Measurements from ENCODE around the gene WDR44.

Gene WDR44

DNA sequence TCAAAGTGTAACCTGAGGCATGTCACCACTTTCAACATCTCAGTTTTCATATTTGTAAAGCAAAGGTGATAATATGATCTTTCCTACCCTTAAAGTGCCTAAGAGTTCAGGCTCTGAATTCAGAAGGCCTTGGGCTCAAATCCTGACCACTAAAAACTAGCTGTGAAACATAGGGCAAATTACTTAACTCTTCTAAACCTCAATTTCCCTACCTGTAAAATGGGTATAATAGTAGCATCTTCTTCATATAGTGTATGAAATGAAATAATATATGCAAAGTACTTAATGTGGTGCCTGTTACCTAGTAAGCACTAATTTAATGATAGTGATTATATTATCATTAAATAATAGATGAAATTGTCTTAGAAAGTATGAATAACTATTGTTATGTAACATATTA, 7.0 kb upstream of the WDR44 start:
- ChIA-PET CTCF (no interaction called here), POLR2A (no interaction called here)
- TF ChIP-seq, protein P1, sequence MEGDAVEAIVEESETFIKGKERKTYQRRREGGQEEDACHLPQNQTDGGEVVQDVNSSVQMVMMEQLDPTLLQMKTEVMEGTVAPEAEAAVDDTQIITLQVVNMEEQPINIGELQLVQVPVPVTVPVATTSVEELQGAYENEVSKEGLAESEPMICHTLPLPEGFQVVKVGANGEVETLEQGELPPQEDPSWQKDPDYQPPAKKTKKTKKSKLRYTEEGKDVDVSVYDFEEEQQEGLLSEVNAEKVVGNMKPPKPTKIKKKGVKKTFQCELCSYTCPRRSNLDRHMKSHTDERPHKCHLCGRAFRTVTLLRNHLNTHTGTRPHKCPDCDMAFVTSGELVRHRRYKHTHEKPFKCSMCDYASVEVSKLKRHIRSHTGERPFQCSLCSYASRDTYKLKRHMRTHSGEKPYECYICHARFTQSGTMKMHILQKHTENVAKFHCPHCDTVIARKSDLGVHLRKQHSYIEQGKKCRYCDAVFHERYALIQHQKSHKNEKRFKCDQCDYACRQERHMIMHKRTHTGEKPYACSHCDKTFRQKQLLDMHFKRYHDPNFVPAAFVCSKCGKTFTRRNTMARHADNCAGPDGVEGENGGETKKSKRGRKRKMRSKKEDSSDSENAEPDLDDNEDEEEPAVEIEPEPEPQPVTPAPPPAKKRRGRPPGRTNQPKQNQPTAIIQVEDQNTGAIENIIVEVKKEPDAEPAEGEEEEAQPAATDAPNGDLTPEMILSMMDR (IDR thresholded peaks at IDR 0.05; ENCODE audit: control extremely low read depth, extremely low read depth, low read depth, missing control alignments) = no peak
- no peak for DNase-seq (ENCODE audit: extremely low spot score)

DNA sequence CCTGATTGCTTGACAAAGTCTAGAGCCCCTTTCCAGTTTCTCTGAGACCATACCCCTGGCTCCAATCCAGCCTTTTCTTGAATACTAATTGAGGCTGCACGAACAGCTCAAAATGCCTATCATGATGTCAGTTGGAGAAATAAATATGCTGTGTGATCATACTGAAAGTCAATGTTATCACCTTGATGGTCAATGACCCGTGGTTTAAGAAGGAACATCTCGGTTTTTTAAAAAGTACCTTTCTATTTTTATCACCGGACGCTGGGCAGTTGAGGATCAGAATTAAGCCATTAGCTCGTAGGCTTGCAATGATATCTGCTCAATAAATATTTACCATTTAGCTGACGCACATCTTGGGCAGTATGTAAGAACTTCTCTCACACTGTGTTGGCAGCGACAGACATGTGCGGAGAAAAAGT, 852 bp upstream of the WDR44 start:
- CTCF ChIA-PET = interaction anchor here (1.1 kb wide), 1 partner anchor 16 kb away, joined by 3 read pairs; no protein-coding TSS in a partner anchor
- TF ChIP-seq, protein P1 (IDR thresholded peaks at IDR 0.05; ENCODE audit: control extremely low read depth, extremely low read depth, low read depth, missing control alignments) = no peak
- peak; percentile 14 for DNase-seq (ENCODE audit: extremely low spot score)
- POLR2A ChIA-PET = interaction anchor here (0.5 kb wide), 1 partner anchor 151 kb away, joined by 3 read pairs; the partner anchor contains the start of gene DOCK11

DNA sequence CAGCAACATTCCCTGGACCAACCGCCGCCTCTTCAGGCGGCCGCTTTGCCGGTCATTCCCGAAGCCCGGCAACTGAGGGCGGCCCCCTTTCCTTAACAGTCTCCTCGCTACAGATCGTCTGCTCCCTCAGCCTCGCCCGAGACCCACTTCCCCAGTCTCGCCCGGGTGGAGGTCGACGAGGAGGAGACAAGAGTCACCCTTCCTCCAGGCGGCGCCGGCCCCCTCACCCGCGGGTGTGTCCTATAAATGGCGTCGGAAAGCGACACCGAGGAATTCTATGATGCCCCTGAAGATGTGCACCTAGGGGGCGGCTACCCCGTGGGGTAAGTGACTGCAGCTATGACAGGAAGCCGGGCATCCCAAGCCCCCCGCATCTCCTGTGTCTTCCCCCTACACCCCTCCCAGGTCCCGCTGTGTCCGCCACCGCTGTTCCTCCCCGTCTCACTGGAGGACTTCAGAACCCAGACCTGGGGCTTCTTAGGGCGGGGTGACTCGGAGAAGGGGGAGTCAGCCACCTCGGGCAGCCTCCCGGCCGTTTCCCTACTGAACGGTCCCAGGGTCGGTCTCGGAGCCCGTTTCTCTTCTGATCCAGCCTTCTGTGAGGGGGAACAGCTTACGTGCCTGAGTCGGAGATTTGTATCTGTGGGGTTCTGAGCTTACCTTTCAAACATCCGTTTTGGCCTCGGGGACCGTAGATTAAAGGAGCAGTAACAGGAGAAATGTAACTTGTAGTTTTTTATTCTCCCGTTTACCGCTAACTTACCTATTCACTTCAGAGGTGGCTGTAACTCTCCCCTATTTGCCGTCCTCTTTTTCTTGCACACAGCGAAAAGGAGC, 570 bp downstream of the WDR44 start:
- TF ChIP-seq, protein P1 (IDR thresholded peaks at IDR 0.05; ENCODE audit: control extremely low read depth, extremely low read depth, low read depth, missing control alignments) = no peak
- peak; percentile 26 for DNase-seq (ENCODE audit: extremely low spot score)
- CTCF ChIA-PET = no interaction called here
- POLR2A ChIA-PET = no interaction called here

DNA sequence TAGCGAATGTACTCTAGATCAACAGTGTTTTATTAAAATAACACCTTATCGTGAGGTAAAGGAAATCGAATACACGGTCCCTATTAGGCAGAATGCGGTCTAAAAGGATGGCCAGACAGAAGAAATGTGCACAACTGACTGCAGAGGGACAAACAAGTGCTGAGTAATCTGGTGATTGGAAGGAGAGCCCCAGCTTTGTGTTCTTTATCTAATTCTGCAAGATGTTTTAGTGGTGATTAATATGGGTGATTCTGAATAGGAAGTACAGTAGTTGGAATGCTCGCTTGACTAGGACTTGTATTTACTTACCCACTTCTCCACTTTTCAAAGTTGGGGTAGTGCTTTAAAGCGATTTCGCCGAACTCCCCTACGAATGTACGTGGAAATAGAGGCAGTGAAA, 1.2 kb downstream of the WDR44 start:
- TF ChIP-seq, protein P1 (IDR thresholded peaks at IDR 0.05; ENCODE audit: control extremely low read depth, extremely low read depth, low read depth, missing control alignments) = no peak
- peak; percentile 12 for DNase-seq (ENCODE audit: extremely low spot score)
- ChIA-PET CTCF (no interaction called here), POLR2A (no interaction called here)

DNA sequence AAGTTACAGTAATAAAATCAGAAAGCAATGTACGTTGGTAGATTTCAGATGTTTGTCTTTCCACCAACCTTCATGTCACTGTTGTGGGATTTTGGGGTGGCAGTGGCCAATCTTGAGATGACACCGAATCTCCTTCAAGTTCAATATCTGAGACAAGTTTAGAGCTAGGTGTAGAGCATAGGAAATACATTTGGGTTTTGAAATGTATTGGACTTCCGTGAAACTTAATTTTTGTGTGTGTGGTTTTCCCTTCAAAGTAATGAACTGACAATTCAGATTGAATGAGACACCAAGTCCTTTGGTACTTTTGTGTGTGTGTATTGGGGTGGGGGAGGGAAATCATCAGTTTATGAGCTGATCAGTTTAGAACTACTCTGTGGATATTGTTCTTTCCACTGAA, 1.8 kb downstream of the WDR44 start:
- TF ChIP-seq, protein P1 (IDR thresholded peaks at IDR 0.05; ENCODE audit: control extremely low read depth, extremely low read depth, low read depth, missing control alignments) = no peak
- no peak for DNase-seq (ENCODE audit: extremely low spot score)
- CTCF ChIA-PET = no interaction called here
- POLR2A ChIA-PET = no interaction called here

DNA sequence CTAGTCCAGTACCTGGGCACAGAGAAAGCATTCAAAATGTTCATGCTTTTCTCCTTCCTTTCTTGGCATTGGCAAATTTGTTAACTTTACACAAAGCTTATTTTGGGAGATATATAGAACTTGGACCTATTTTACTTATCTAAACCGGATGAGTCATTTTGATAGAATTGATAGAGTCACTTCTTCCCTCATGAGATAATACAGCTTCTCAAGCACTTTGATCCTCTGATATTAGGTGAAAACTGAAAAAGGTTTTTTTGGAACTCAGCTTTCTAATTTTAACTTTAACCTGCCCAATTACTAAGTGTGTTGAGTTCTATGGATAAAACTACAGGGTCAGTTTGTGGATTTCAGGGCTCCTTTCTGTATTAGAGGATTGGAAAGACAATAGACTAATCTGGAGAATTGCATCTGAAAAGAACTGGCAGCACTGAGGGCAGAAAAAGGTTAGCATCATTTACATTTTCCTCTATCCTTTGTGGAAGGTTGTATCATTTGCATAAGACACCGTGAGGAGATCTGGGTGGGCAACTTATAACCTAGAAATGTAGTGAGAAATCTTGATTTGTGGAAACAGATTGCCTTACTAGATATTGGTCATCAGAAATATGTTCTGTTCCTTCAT, 2.4 kb downstream of the WDR44 start:
- POLR2A ChIA-PET = no interaction called here
- CTCF ChIA-PET = no interaction called here
- TF ChIP-seq, protein P1 (IDR thresholded peaks at IDR 0.05; ENCODE audit: control extremely low read depth, extremely low read depth, low read depth, missing control alignments) = no peak
- no peak for DNase-seq (ENCODE audit: extremely low spot score)

Measured in GM10248 (cell line).